HPDE6-E6E7 (cell line): ENCODE data around the gene CHPF2.

Experiments
- DNase-seq: peaks from one replicate; pipeline ENCODE4 v3.0.0; 2011; ENCODE audit warnings: missing footprints; ENCODE audit errors: extremely low spot score

CHPF2 gene

DNA sequence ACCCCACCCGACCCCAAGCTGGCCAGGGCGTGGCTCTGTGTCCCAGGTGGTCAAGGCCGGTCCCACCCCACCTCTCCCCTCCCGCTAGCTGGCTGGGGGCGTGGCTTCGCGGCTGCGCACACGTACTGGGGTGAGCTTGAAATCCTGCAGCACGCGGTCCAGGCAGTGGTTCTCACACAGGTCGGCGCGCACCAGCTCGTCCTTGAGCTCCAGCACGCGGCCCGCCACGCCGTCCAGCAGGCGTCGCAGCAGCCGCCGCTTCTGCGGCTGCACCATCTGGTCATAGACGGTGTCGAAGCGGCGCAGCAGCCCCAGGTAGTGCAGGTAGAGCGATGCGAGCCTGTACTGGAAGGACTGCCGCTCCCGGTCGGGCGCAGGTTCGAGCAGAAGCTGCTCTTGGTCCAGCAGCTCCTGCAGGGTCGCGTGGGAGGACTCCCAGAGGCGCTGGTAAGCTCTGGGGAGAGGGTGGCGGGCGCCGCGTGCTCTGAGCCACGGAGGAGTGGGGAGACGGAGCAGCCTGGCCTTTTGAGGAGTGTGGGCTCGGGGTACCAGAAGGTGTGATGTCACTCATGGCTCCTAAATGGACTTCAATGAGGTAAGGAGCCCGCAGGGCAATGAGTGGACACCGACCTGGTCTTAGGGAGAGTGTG is 27.8 kb upstream of the CHPF2 start:
- DNase-seq, result no peak

- DNase-seq, result no peak
These were observed 26.6 kb upstream of the CHPF2 start for GRCh38 chr7:151205730-151206129.

- no peak for DNase-seq
These were observed 25.4 kb upstream of the CHPF2 start for GRCh38 chr7:151206914-151207313.

DNA sequence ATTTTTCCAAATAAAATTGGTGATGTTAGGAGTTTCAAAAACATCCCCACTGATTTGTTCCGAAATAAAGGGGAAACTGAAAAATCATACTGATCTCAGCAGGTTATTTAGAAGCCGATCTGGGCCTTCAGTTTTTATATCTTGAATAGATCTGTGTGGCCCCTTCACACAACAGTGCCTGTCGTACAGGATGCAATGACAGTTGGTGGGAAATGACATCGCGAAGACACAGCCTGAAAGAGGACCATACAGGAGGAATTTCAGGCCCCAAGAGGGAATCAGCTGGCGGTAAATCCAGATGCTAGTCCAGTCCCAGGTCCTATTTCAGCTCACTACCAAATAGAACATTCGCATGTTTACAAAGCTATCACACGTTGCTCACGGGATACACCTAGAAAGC is 25.0 kb upstream of the CHPF2 start:
- no peak for DNase-seq

GRCh38 chr7:151207804-151208203 is 24.5 kb upstream of the CHPF2 start:
- no peak for DNase-seq

- no peak for DNase-seq
These were observed 23.9 kb upstream of the CHPF2 start for GRCh38 chr7:151208253-151208862.

DNA sequence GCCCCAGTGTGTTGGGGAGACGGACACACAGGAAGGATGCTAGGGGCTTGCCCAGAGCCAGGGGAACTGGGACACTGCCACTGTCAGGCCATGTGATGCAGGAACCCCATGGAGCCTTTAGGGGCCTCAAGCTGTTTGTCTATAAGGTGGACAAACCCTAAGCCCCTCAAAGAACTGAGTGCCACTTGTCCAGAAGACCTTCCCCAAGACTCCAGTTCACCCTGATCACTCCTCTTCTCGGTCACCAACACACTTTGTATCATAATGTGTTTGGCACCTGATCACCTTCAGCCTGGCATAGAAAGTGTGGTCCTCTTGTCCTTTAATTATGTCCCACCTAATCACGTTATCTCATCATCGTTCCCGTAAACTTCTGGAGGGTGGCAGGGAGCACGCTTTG is 22.7 kb upstream of the CHPF2 start:
- DNase-seq, result no peak

- DNase-seq, result no peak
These were observed 22.0 kb upstream of the CHPF2 start, which contains the start of gene H2BK1 for GRCh38 chr7:151210087-151210854. TSS of gene H2BK1 (minus strand) at chr7:151210488. CDS start at chr7:151210318, 170 bp downstream.

DNA sequence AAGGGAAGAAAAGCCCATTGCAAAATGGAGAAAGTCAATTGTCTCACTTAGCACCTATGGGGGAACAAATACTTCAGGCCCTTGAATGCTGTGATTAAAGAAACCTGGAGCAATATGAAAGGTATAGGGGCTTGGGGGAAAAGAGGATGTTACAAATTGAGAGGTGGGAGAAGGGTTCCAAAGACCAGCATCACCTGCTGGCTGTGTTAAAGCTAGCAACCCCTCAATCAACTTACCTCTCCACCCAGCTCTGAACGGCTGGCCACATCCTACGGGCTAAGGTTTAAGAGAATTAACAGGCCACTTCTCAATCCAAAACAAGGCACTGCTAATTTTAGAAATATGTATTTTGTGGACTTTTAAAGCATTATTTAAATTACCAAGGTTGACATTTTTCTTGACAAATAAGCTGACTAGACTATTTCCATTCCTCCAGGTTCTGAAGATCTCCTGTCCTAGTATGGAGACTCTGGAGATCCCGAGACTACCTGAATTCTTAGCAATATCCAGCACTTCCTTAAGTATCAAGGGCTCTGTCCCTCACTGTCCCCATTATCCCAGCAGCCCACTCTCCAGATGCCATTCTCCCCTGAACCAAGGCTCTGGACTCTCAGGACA is 21.0 kb upstream of the CHPF2 start:
- DNase-seq, result no peak

DNA sequence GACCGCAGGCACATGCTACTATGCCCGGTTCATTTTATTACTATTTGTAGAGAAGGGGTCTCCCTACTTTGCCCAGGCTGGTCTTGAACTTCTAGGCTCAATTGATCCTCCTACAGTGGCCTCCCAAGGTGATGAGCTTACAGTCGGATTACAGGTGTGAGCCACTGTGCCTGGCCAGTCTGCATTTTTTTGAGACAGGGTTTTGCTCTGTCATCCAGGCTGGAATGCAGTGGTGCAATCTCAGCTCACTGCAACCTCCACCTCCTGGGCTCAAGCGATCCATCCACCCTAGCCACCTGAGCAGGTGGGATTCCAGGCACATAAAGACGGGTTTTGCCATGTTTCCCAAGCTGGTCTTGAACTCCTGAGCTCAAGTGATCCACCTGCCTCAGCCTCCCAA is 19.7 kb upstream of the CHPF2 start:
- no peak for DNase-seq

- DNase-seq, result no peak
These were observed 18.5 kb upstream of the CHPF2 start for GRCh38 chr7:151213826-151214225.

DNA sequence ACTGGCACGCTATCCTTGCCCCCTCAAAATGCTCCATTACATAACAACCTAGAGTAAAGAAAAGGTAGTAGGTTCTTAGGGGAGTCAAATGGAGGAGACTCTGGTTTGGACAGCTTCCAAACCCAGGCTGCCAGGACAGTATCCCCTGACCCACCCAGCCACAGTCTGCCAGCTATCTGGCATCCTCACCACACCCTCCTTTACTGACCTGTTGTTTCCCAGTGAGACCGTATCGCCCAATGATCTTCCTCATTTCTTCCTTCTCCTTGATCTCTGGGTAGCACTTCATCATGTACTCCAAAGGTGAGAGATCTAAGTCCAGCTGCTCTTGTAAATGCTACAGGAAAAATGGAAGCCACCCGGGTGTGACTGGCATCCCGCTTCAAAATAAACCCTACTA is 16.9 kb upstream of the CHPF2 start:
- no peak for DNase-seq

- DNase-seq, result no peak
These were observed 14.1 kb upstream of the CHPF2 start for GRCh38 chr7:151218170-151218569.

DNA sequence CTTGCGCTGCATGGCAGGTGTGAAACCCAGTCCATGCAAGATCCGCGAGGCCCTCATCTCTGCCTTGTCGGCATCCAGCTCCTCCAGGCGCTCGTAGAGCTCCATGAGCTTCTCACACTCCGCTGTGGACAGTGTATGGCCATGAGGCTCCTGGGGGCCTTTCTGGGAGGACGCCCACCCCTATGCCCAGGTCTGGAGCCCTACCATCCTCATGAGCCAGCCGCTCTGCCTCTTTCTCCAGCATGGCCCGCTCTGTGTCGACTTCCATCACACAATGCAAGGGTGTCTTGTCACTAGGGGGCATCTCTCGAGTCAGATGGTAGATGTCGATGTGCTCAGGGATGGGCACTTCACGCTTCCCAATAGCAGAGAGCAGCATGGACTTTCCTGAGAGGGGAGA is 8.6 kb upstream of the CHPF2 start:
- DNase-seq, result no peak

GRCh38 chr7:151225948-151226510 is 6.3 kb upstream of the CHPF2 start:
- no peak for DNase-seq

DNA sequence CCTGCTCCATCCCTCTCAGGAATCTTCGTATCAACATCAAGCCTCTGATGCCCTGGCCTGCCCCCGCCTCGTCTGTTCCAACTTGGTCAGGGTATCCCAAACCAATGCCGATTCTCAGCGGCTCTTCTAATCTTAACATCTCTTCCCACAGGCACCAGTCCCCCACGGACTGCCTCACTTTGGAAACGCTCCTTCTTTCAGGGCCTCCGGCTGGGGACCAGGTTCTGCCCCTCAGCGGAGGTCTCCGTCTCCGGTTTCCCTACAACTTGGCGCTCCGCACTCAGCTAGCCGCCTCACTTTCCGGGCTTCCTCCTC is 5.8 kb upstream of the CHPF2 start:
- DNase-seq, result no peak

DNA sequence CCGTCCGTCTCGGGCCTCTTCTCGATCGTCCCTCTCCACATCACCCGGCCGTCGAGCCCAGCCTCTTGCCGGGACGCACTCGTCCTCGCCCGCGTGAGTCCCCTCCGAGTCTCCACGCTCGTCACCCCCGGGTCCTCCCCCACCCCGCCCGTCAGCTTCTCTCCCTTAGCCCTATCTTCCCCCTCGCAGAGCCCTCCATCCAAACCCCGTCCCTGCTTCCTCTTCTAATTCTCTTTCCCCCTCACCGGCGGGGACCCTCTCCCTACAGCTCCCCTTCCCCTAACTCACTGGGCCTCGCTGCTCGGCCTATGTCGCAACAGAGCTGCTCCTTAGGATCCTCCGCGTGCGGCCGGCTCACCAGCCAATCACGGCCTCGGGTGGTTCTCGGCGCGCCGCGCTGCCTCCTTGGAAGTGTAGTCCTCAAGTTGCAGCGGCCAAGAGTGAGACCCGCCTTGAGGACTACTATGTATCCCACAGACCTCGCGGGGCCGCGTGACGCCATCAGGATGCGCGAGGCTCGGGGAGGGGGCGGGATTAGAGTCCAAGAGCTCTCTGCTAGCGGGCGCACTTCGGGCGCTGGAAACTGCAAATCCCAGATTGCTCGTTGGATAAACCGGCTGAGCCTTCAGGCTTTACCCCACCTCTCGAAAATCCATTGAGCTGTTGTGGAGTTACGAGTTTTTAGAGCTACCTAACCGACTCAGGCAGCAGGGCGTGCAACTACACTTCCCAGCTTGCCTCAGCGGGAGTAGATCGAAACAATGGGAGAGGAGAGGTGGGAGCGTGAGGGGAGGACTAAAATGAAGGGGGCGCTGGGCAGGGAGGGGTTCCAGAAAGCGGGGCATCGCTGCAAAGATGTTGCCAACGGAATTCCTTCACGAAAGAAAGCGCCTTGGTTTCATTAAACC is 5.2 kb upstream of the CHPF2 start, which contains the start of gene ABCF2:
Gene ABCF2, minus strand, starts transcription at position 331 of the 908 bp plus-strand sequence. CDS start 747 bp downstream, outside the sequence.
- DNase-seq, result peak; percentile 98

DNA sequence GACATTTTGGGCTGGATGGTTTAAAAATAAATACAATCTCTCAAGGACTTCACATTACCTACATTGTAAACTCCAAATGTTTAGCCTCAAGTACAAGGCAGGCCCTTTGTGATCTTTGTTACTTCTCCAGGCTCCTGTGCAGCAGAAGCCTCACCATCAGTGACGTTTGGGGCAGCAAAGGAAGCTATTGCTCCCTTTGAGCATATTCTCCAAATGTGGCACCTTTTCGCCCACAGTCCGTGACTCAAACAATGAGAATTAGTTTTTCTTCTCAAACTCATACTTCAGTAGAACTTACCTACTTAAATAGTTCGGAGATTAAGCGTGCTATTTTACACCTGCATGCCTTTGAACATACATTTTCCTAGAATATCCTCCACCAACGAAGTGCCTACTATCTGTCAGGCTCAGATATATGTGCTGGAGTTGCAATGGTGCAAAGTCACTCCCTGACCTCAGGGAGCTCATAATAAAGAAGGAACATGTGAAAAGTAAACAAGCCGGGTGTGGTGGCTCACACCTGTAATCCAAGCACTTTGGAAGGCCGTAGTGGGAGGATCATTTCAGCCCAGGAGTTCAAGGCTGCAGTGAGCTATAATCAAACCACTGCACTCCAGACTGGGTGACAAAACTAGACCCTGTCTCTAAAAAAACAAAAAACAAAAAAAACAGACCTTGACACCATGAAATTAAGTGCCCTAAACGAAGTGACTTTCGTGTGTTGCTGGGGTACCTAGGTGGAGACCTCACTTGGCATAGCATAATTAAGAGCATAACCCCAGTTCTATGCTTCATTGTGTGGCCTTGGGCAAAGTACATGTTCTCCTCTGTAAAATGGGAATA is 4.0 kb upstream of the CHPF2 start:
- DNase-seq, result no peak

GRCh38 chr7:151229249-151229648 is 3.0 kb upstream of the CHPF2 start:
- DNase-seq, result no peak

GRCh38 chr7:151231080-151231479 is 1.2 kb upstream of the CHPF2 start:
- DNase-seq, result no peak
